Stimulated activated CD8-positive, alpha-beta memory T cell treated with anti-CD3 and anti-CD28 coated beads, Interleukin-2, amount 100 ng/mL, for 48 hours (primary cell): ENCODE results near the gene CHCHD5.
"Not testable (repeated sequence)": the region's sequence is repeated elsewhere in the genome, so short reads cannot be mapped to it uniquely, and the experiment has no call there.

Experiments used
- DNase-seq, 2 donors: peaks; one replicate each; pipeline ENCODE4 v3.0.0-alpha.2; 2020; ENCODE audit warnings: low read depth in 2 of 2

The CHCHD5 gene

GRCh38 chr2:112585873-112586464 lies 1.6 kb downstream of the CHCHD5 start:
- DNase-seq, result no peak

GRCh38 chr2:112588611-112589045 lies 4.2 kb downstream of the CHCHD5 start:
- DNase-seq, result no peak

GRCh38 chr2:112591413-112591812 lies 7.0 kb downstream of the CHCHD5 start:
- no peak for DNase-seq

GRCh38 chr2:112593736-112594135 lies 9.3 kb downstream of the CHCHD5 start:
- DNase-seq, result no peak

GRCh38 chr2:112597537-112598322 lies 13.3 kb downstream of the CHCHD5 start:
- DNase-seq, result no peak

GRCh38 chr2:112600634-112601033 lies 16.2 kb downstream of the CHCHD5 start:
- DNase-seq, result no peak

GRCh38 chr2:112601754-112602153 lies 17.3 kb downstream of the CHCHD5 start:
- DNase-seq, result no peak

GRCh38 chr2:112602917-112603316 lies 18.5 kb downstream of the CHCHD5 start:
- no peak for DNase-seq

GRCh38 chr2:112603731-112604130 lies 19.3 kb downstream of the CHCHD5 start:
- DNase-seq, result no peak

GRCh38 chr2:112604952-112605351 lies 20.5 kb downstream of the CHCHD5 start:
- no peak for DNase-seq

- DNase-seq, result no peak
Measured at GRCh38 chr2:112605926-112606325, 21.5 kb downstream of the CHCHD5 start.

- no peak for DNase-seq
Measured at GRCh38 chr2:112606547-112606946, 22.1 kb downstream of the CHCHD5 start.

- DNase-seq, result no peak
Measured at GRCh38 chr2:112607680-112608438, 23.4 kb downstream of the CHCHD5 start.

GRCh38 chr2:112609320-112609719 lies 24.9 kb downstream of the CHCHD5 start:
- not testable (repeated sequence) for DNase-seq

GRCh38 chr2:112612283-112612682 lies 27.9 kb downstream of the CHCHD5 start:
- not testable (repeated sequence) for DNase-seq

- DNase-seq, result no peak
Measured at GRCh38 chr2:112614201-112614840, 29.9 kb downstream of the CHCHD5 start.

GRCh38 chr2:112615051-112615450 lies 30.6 kb downstream of the CHCHD5 start:
- DNase-seq, result no peak

- DNase-seq, result not testable (repeated sequence)
Measured at GRCh38 chr2:112615798-112616197, 31.4 kb downstream of the CHCHD5 start.

GRCh38 chr2:112618383-112618782 lies 34.0 kb downstream of the CHCHD5 start:
- DNase-seq, result no peak

- no peak for DNase-seq
Measured at GRCh38 chr2:112621790-112622527, 37.5 kb downstream of the CHCHD5 start.

GRCh38 chr2:112622528-112622849 lies 38.1 kb downstream of the CHCHD5 start:
- no peak for DNase-seq
